ENCODE results near the gene ZFYVE28.

DNA sequence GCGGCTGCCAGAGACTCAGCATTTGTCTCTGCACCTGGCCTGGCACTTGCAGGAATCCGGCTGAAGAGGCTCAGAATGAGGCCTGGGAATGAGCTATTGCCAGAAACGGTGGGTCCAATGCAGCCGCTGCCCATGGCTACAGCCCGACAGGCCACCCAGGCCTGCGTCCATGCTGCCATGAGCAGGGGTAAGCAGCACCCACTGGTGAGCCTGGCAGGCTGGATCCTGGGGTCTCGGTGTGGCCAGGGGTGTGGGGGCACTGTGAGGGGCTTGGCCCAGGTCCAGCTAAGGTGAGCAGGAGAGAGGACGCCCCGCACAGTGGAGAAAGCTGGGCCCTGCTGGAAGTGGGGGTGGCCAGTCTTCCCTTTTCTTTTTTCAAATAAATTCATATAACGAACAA, 96.2 kb downstream of the ZFYVE28 start:
- TF ChIP-seq, protein P1, sequence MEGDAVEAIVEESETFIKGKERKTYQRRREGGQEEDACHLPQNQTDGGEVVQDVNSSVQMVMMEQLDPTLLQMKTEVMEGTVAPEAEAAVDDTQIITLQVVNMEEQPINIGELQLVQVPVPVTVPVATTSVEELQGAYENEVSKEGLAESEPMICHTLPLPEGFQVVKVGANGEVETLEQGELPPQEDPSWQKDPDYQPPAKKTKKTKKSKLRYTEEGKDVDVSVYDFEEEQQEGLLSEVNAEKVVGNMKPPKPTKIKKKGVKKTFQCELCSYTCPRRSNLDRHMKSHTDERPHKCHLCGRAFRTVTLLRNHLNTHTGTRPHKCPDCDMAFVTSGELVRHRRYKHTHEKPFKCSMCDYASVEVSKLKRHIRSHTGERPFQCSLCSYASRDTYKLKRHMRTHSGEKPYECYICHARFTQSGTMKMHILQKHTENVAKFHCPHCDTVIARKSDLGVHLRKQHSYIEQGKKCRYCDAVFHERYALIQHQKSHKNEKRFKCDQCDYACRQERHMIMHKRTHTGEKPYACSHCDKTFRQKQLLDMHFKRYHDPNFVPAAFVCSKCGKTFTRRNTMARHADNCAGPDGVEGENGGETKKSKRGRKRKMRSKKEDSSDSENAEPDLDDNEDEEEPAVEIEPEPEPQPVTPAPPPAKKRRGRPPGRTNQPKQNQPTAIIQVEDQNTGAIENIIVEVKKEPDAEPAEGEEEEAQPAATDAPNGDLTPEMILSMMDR (IDR thresholded peaks at IDR 0.05): no peak
- TF ChIP-seq POLR2A (IDR thresholded peaks at IDR 0.05): no peak
